ENCODE results near the gene EEF1AKMT2.

Gene EEF1AKMT2

GRCh38 chr10:124745673-124746072 lies 46.0 kb downstream of the EEF1AKMT2 start:
- peaks cover 19% of the 10 kb centered on the region for H3K36me3 Mint-ChIP-seq (ENCODE audit: low read depth)
- no peak overlapping the region for H3K4me3 Mint-ChIP-seq
- H3K9me3 Mint-ChIP-seq: no peaks in the 10 kb centered on the region
- DNase-seq: no peak
- peaks cover 48% of the 10 kb centered on the region for H3K4me1 Mint-ChIP-seq (ENCODE audit: low read depth)
- H3K27ac Mint-ChIP-seq: no peak overlapping the region
- no peaks in the 10 kb centered on the region for H3K27me3 Mint-ChIP-seq

GRCh38 chr10:124745252-124745651 lies 46.4 kb downstream of the EEF1AKMT2 start:
- Mint-ChIP-seq H3K36me3 (ENCODE audit: low read depth) (peaks cover 16% of the 10 kb centered on the region), H3K27ac (peak overlapping the region; percentile 77), H3K4me1 (ENCODE audit: low read depth) (peaks cover 53% of the 10 kb centered on the region), H3K4me3 (peak overlapping the region; percentile 72), H3K9me3 (no peaks in the 10 kb centered on the region), H3K27me3 (no peaks in the 10 kb centered on the region)
- DNase-seq: no peak

GRCh38 chr10:124744102-124745050 lies 47.3 kb downstream of the EEF1AKMT2 start, which contains the start of gene FAM53B:
FAM53B (minus strand) TSS chr10:124744378; CDS start chr10:124706713, 37,665 bp downstream.
- no peaks in the 10 kb centered on the region for H3K27me3 Mint-ChIP-seq
- peaks cover 56% of the 10 kb centered on the region for H3K4me1 Mint-ChIP-seq (ENCODE audit: low read depth)
- H3K27ac Mint-ChIP-seq: peak within 1 kb of the TSS; percentile 89
- H3K36me3 Mint-ChIP-seq (ENCODE audit: low read depth): peaks cover 14% of the 10 kb centered on the region
- H3K9me3 Mint-ChIP-seq: no peaks in the 10 kb centered on the region
- peak within 1 kb of the TSS; percentile 93 for H3K4me3 Mint-ChIP-seq
- DNase-seq: peak; percentile 87

GRCh38 chr10:124743191-124744101 lies 48.2 kb downstream of the EEF1AKMT2 start:
- Mint-ChIP-seq H3K4me3 (peak overlapping the region; percentile 93), H3K27ac (peak overlapping the region; percentile 89), H3K27me3 (no peaks in the 10 kb centered on the region), H3K9me3 (no peaks in the 10 kb centered on the region), H3K4me1 (ENCODE audit: low read depth) (peaks cover 58% of the 10 kb centered on the region), H3K36me3 (ENCODE audit: low read depth) (peaks cover 11% of the 10 kb centered on the region)
- peak; percentile 67 for DNase-seq

- H3K27ac Mint-ChIP-seq: peak overlapping the region; percentile 83
- H3K4me1 Mint-ChIP-seq (ENCODE audit: low read depth): peaks cover 64% of the 10 kb centered on the region
- H3K27me3 Mint-ChIP-seq: no peaks in the 10 kb centered on the region
- H3K4me3 Mint-ChIP-seq: peak overlapping the region; percentile 93
- H3K36me3 Mint-ChIP-seq (ENCODE audit: low read depth): peaks cover 6% of the 10 kb centered on the region
- H3K9me3 Mint-ChIP-seq: no peaks in the 10 kb centered on the region
- DNase-seq: no peak
These were observed 49.1 kb downstream of the EEF1AKMT2 start for GRCh38 chr10:124742413-124743190.

- DNase-seq: no peak
- Mint-ChIP-seq H3K9me3 (no peaks in the 10 kb centered on the region), H3K4me3 (peak overlapping the region; percentile 93), H3K4me1 (ENCODE audit: low read depth) (peaks cover 71% of the 10 kb centered on the region), H3K27me3 (no peaks in the 10 kb centered on the region), H3K27ac (peak overlapping the region; percentile 83), H3K36me3 (ENCODE audit: low read depth) (peaks cover 2% of the 10 kb centered on the region)
These were observed 49.7 kb downstream of the EEF1AKMT2 start for GRCh38 chr10:124741922-124742412.

- Mint-ChIP-seq H3K4me1 (ENCODE audit: low read depth) (peaks cover 74% of the 10 kb centered on the region), H3K4me3 (peak overlapping the region; percentile 93), H3K27me3 (no peaks in the 10 kb centered on the region), H3K9me3 (no peaks in the 10 kb centered on the region), H3K36me3 (ENCODE audit: low read depth) (peaks cover 2% of the 10 kb centered on the region), H3K27ac (peak overlapping the region; percentile 82)
- peak; percentile 83 for DNase-seq
These were observed 50.3 kb downstream of the EEF1AKMT2 start for GRCh38 chr10:124741281-124741921.

- Mint-ChIP-seq H3K27ac (peak overlapping the region; percentile 82), H3K4me1 (ENCODE audit: low read depth) (peaks cover 81% of the 10 kb centered on the region), H3K4me3 (peak overlapping the region; percentile 93), H3K9me3 (no peaks in the 10 kb centered on the region), H3K36me3 (ENCODE audit: low read depth) (peaks cover 2% of the 10 kb centered on the region), H3K27me3 (no peaks in the 10 kb centered on the region)
- DNase-seq: no peak
These were observed 51.1 kb downstream of the EEF1AKMT2 start for GRCh38 chr10:124740369-124741280.

GRCh38 chr10:124739986-124740368 lies 51.7 kb downstream of the EEF1AKMT2 start:
- Mint-ChIP-seq H3K9me3 (no peaks in the 10 kb centered on the region), H3K27ac (peak overlapping the region; percentile 82), H3K27me3 (no peaks in the 10 kb centered on the region), H3K36me3 (ENCODE audit: low read depth) (peaks cover 2% of the 10 kb centered on the region), H3K4me3 (peak overlapping the region; percentile 93), H3K4me1 (ENCODE audit: low read depth) (peaks cover 81% of the 10 kb centered on the region)
- no peak for DNase-seq

GRCh38 chr10:124739119-124739921 lies 52.4 kb downstream of the EEF1AKMT2 start:
- Mint-ChIP-seq H3K27ac (peak overlapping the region; percentile 50), H3K27me3 (no peaks in the 10 kb centered on the region), H3K9me3 (no peaks in the 10 kb centered on the region), H3K4me1 (ENCODE audit: low read depth) (peaks cover 83% of the 10 kb centered on the region), H3K36me3 (ENCODE audit: low read depth) (peaks cover 2% of the 10 kb centered on the region), H3K4me3 (peak overlapping the region; percentile 93)
- DNase-seq: no peak

- H3K4me3 Mint-ChIP-seq: no peak overlapping the region
- DNase-seq: no peak
These were observed 53.2 kb downstream of the EEF1AKMT2 start for GRCh38 chr10:124738441-124738840.

GRCh38 chr10:124737708-124738107 lies 54.0 kb downstream of the EEF1AKMT2 start:
- no peaks in the 10 kb centered on the region for H3K27me3 Mint-ChIP-seq
- peaks cover 5% of the 10 kb centered on the region for H3K36me3 Mint-ChIP-seq (ENCODE audit: low read depth)
- no peaks in the 10 kb centered on the region for H3K9me3 Mint-ChIP-seq
- H3K27ac Mint-ChIP-seq: no peak overlapping the region
- peaks cover 97% of the 10 kb centered on the region for H3K4me1 Mint-ChIP-seq (ENCODE audit: low read depth)
- DNase-seq: no peak
- H3K4me3 Mint-ChIP-seq: no peak overlapping the region

More at GRCh38 chr10:124738441-124738840, 53.2 kb downstream of the EEF1AKMT2 start:
- H3K9me3 Mint-ChIP-seq: no peaks in the 10 kb centered on the region
- H3K36me3 Mint-ChIP-seq (ENCODE audit: low read depth): peaks cover 4% of the 10 kb centered on the region
- peaks cover 91% of the 10 kb centered on the region for H3K4me1 Mint-ChIP-seq (ENCODE audit: low read depth)
- no peaks in the 10 kb centered on the region for H3K27me3 Mint-ChIP-seq
- H3K27ac Mint-ChIP-seq: peak overlapping the region; percentile 50

All from activated T-cell treated with anti-CD3 and anti-CD28 coated beads, Interleukin-2, amount 50 U/mL, for 24 hours (primary cell).